ENCODE results near the gene SLC39A11. TPM values are rescaled to one million over a fixed set of nuclear protein-coding genes. Genes with fewer than 3 reads are reported as not detected.
A peak's percentile ranks its signal among the peaks of the same experiment; 100 is the strongest.
"Not testable (repeated sequence)": the region's sequence is repeated elsewhere in the genome, so short reads cannot be mapped to it uniquely, and the experiment has no call there.

The SLC39A11 gene
- total and polyA plus RNA-seq, 2 of the 13 experiments (the other 11 are each of a cell fraction or from before 2014, with no cell fraction given): 17.2 to 31.5 TPM

GRCh38 chr17:72639711-72640110 lies 452.8 kb downstream of the SLC39A11 start (continued):
- TF ChIP-seq, protein P1, sequence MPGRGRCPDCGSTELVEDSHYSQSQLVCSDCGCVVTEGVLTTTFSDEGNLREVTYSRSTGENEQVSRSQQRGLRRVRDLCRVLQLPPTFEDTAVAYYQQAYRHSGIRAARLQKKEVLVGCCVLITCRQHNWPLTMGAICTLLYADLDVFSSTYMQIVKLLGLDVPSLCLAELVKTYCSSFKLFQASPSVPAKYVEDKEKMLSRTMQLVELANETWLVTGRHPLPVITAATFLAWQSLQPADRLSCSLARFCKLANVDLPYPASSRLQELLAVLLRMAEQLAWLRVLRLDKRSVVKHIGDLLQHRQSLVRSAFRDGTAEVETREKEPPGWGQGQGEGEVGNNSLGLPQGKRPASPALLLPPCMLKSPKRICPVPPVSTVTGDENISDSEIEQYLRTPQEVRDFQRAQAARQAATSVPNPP (CRISPR knock-in tag; IDR thresholded peaks at IDR 0.05): no peak
- no peak for TF ChIP-seq ZNF232 (CRISPR knock-in tag; IDR thresholded peaks at IDR 0.05; ENCODE audit: borderline replicate concordance)
- TF ChIP-seq ZNF678 (CRISPR knock-in tag; IDR thresholded peaks at IDR 0.05): no peak
- no peak for TF ChIP-seq SSRP1 (CRISPR knock-in tag; IDR thresholded peaks at IDR 0.05)

DNA sequence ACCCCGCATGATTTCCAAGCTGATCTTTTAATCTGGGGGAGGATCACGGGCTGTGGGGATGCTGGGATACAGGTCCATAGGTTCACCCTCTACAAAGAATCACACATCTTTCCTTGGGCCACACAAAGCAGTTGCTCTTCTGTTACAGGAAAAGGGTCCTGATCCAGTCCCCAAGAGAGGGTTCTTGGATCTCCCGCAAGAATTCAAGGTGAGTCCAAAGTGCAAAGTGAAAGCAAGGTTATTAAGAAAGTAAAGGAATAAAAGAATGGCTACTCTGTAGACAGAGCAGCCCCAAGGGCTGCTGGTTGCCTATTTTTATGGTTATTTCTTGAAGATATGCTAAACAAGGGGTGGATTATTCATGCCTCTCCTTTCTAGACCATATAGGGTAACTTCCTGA lies 453.6 kb downstream of the SLC39A11 start:
- WGBS (ENCODE audit: low lambda C conversion rate): 96% methylated on average over 3 of the region's 3 CpGs
- H3K9me3 ChIP-seq (ENCODE audit: low read length); intact Hi-C loops (cut with micrococcal nuclease; ENCODE audit: unreplicated experiment); H3K79me2 ChIP-seq (ENCODE audit: insufficient read depth, low read length); CTCF ChIA-PET (ENCODE audit: low intra/inter-chr PET ratio, low total read pairs); BruUV-seq (replicated peaks); H3K36me3 ChIP-seq (replicated peaks in 1 of 2; ENCODE audit: control insufficient read depth in 1 of 2, insufficient read depth in 2 of 2, low read length in 2 of 2); in situ Hi-C loops (cut with HindIII; ENCODE audit: extremely low pct_ligation_motif_present, low pct_unique_long_range_greater_than_20kb); H3K9ac ChIP-seq (ENCODE audit: insufficient read depth, low read depth, low read length); H2AFZ ChIP-seq (ENCODE audit: low read length); H4K20me1 ChIP-seq (ENCODE audit: insufficient read depth, low read length); H3K27me3 ChIP-seq (ENCODE audit: control insufficient read depth in 1 of 2, insufficient read depth in 2 of 2, low read length in 2 of 2); DNase-seq (ENCODE audit: low spot score); H3K27ac ChIP-seq (ENCODE audit: extremely low read length, insufficient read depth, low read length); H3K4me2 ChIP-seq (ENCODE audit: low read depth, low read length); FAIRE-seq; POLR2A ChIA-PET; ATAC-seq; H3K4me3 ChIP-seq (replicated peaks in 1 of 3; ENCODE audit: insufficient read depth in 1 of 3, low read depth in 2 of 3, low read length in 3 of 3): not testable (repeated sequence)
- peaks cover 36% of the 10 kb centered on the region for H3K4me1 ChIP-seq (ENCODE audit: insufficient read depth, low read length)

GRCh38 chr17:72635034-72635635 lies 457.4 kb downstream of the SLC39A11 start:
- in situ Hi-C loops (cut with HindIII; ENCODE audit: extremely low pct_ligation_motif_present, low pct_unique_long_range_greater_than_20kb) (no loop called here), intact Hi-C loops (cut with micrococcal nuclease; ENCODE audit: unreplicated experiment) (no loop called here)
- Histone ChIP-seq H3K4me1 (ENCODE audit: insufficient read depth, low read length) (peaks cover 72% of the 10 kb centered on the region), H3K79me2 (ENCODE audit: insufficient read depth, low read length) (no peaks in the 10 kb centered on the region), H3K27me3 (ENCODE audit: control insufficient read depth in 1 of 2, insufficient read depth in 2 of 2, low read length in 2 of 2) (no peaks in the 10 kb centered on the region), H3K36me3 (replicated peaks in 1 of 2; ENCODE audit: control insufficient read depth in 1 of 2, insufficient read depth in 2 of 2, low read length in 2 of 2) (no peaks in the 10 kb centered on the region), H3K4me3 (replicated peaks in 1 of 3; ENCODE audit: insufficient read depth in 1 of 3, low read depth in 2 of 3, low read length in 3 of 3) (no peak overlapping the region), H3K4me2 (ENCODE audit: low read depth, low read length) (no peak overlapping the region), H2AFZ (ENCODE audit: low read length) (no peak overlapping the region), H4K20me1 (ENCODE audit: insufficient read depth, low read length) (no peaks in the 10 kb centered on the region), H3K9ac (ENCODE audit: insufficient read depth, low read depth, low read length) (no peak overlapping the region), H3K9me3 (ENCODE audit: low read length) (no peaks in the 10 kb centered on the region), H3K27ac (ENCODE audit: extremely low read length, insufficient read depth, low read length) (no peak overlapping the region)
- CTCF ChIA-PET (ENCODE audit: low intra/inter-chr PET ratio, low total read pairs): interaction anchor here (0.9 kb wide), 1 partner anchor 67 kb away, joined by 3 read pairs; no protein-coding TSS in a partner anchor
- DNase-seq (ENCODE audit: low spot score) (no peak), FAIRE-seq (no peak), ATAC-seq (no peak)
- POLR2A ChIA-PET: interaction anchor here (0.5 kb wide), 1 partner anchor 30 kb away, joined by 3 read pairs; no protein-coding TSS in a partner anchor
- WGBS (ENCODE audit: low lambda C conversion rate): 77% methylated on average over 14 of the region's 14 CpGs
- no TSS peak for BruUV-seq (replicated peaks)
- TF ChIP-seq, protein P2, sequence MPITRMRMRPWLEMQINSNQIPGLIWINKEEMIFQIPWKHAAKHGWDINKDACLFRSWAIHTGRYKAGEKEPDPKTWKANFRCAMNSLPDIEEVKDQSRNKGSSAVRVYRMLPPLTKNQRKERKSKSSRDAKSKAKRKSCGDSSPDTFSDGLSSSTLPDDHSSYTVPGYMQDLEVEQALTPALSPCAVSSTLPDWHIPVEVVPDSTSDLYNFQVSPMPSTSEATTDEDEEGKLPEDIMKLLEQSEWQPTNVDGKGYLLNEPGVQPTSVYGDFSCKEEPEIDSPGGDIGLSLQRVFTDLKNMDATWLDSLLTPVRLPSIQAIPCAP (CRISPR knock-in tag; IDR thresholded peaks at IDR 0.05; ENCODE audit: low read depth): no peak
- no peak for TF ChIP-seq XRCC5 (optimal IDR thresholded peaks at IDR 0.05; ENCODE audit: low read length)
- TF ChIP-seq, protein P3, sequence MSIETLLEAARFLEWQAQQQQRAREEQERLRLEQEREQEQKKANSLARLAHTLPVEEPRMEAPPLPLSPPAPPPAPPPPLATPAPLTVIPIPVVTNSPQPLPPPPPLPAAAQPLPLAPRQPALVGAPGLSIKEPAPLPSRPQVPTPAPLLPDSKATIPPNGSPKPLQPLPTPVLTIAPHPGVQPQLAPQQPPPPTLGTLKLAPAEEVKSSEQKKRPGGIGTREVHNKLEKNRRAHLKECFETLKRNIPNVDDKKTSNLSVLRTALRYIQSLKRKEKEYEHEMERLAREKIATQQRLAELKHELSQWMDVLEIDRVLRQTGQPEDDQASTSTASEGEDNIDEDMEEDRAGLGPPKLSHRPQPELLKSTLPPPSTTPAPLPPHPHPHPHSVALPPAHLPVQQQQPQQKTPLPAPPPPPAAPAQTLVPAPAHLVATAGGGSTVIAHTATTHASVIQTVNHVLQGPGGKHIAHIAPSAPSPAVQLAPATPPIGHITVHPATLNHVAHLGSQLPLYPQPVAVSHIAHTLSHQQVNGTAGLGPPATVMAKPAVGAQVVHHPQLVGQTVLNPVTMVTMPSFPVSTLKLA (IDR thresholded peaks at IDR 0.05): peak; percentile 50; the same call in 1 of the 2 replicates

All from HepG2 (cell line).